ENCODE results near the gene NPY. TPM values are rescaled to one million over a fixed set of nuclear protein-coding genes. Genes with fewer than 3 reads are reported as not detected.
"Not testable (repeated sequence)": the region's sequence is repeated elsewhere in the genome, so short reads cannot be mapped to it uniquely, and the experiment has no call there.

NPY gene
- total RNA-seq, 1 donor from 2014 or later = not detected

- no peak overlapping the region for H3K27ac ChIP-seq (replicated peaks)
- no peaks in the 10 kb centered on the region for H3K4me1 ChIP-seq
- H3K4me3 ChIP-seq = no peak overlapping the region
- H3K9me3 ChIP-seq (replicated peaks) = peaks cover 34% of the 10 kb centered on the region
- intact Hi-C loops (cut with micrococcal nuclease) = no loop called here
- no peaks in the 10 kb centered on the region for H3K27me3 ChIP-seq (ENCODE audit: low read depth)
- no peak for DNase-seq
- no peak for TF ChIP-seq CTCF (IDR thresholded peaks at IDR 0.05; ENCODE audit: borderline replicate concordance)
- H3K36me3 ChIP-seq = no peaks in the 10 kb centered on the region
These were observed 34.7 kb upstream of the NPY start for GRCh38 chr7:24249266-24249665.

GRCh38 chr7:24251568-24251967, 32.4 kb upstream of the NPY start:
- Histone ChIP-seq H3K9me3 (replicated peaks) (peaks cover 34% of the 10 kb centered on the region), H3K4me1 (no peaks in the 10 kb centered on the region), H3K36me3 (no peaks in the 10 kb centered on the region), H3K4me3 (no peak overlapping the region), H3K27ac (replicated peaks) (no peak overlapping the region), H3K27me3 (ENCODE audit: low read depth) (no peaks in the 10 kb centered on the region)
- TF ChIP-seq CTCF (IDR thresholded peaks at IDR 0.05; ENCODE audit: borderline replicate concordance) = no peak
- DNase-seq = no peak
- intact Hi-C loops (cut with micrococcal nuclease) = no loop called here

DNA sequence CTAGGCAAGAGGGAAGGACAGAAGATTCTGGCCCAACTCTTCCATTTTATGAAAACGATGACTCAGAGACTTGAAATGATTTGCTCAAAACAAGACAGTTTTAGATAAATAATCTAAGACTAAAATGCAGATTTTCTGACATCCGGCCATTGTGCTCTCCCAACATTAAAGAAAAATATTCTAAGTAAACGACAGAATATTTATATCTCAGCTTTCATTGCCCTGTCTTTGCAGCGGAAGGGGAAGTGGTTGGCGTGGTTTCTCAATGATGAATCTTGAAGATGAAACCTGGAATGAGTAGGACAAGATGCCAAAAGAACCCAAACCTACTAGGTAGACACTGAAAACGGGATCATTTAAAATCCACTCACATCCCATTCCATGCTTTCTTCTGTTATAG, 28.9 kb upstream of the NPY start:
- no peak overlapping the region for H3K4me3 ChIP-seq
- intact Hi-C loops (cut with micrococcal nuclease) = no loop called here
- H3K27me3 ChIP-seq (ENCODE audit: low read depth) = peaks cover 10% of the 10 kb centered on the region
- H3K27ac ChIP-seq (replicated peaks) = no peak overlapping the region
- H3K36me3 ChIP-seq = no peaks in the 10 kb centered on the region
- DNase-seq = no peak
- H3K9me3 ChIP-seq (replicated peaks) = peaks cover 30% of the 10 kb centered on the region
- no peak for TF ChIP-seq CTCF (IDR thresholded peaks at IDR 0.05; ENCODE audit: borderline replicate concordance)
- no peaks in the 10 kb centered on the region for H3K4me1 ChIP-seq

- H3K4me1 ChIP-seq; H3K27ac ChIP-seq (replicated peaks); H3K4me3 ChIP-seq; H3K36me3 ChIP-seq; intact Hi-C loops (cut with micrococcal nuclease); H3K9me3 ChIP-seq (replicated peaks); DNase-seq: not testable (repeated sequence)
- peaks cover 10% of the 10 kb centered on the region for H3K27me3 ChIP-seq (ENCODE audit: low read depth)
These were observed 25.7 kb upstream of the NPY start for GRCh38 chr7:24258324-24258723.

GRCh38 chr7:24271938-24272337, 12.1 kb upstream of the NPY start:
- intact Hi-C loops (cut with micrococcal nuclease) = no loop called here
- no peak for DNase-seq
- Histone ChIP-seq H3K4me3 (no peak overlapping the region), H3K27ac (replicated peaks) (no peak overlapping the region), H3K27me3 (ENCODE audit: low read depth) (no peaks in the 10 kb centered on the region), H3K9me3 (replicated peaks) (no peaks in the 10 kb centered on the region), H3K36me3 (no peaks in the 10 kb centered on the region), H3K4me1 (no peaks in the 10 kb centered on the region)
- no peak for TF ChIP-seq CTCF (IDR thresholded peaks at IDR 0.05; ENCODE audit: borderline replicate concordance)

GRCh38 chr7:24279512-24279911, 4.5 kb upstream of the NPY start:
- Histone ChIP-seq H3K36me3 (no peaks in the 10 kb centered on the region), H3K4me1 (peaks cover 9% of the 10 kb centered on the region), H3K4me3 (no peak overlapping the region), H3K27ac (replicated peaks) (no peak overlapping the region), H3K27me3 (ENCODE audit: low read depth) (peaks cover 66% of the 10 kb centered on the region), H3K9me3 (replicated peaks) (no peaks in the 10 kb centered on the region)
- intact Hi-C loops (cut with micrococcal nuclease) = no loop called here
- no peak for DNase-seq
- TF ChIP-seq CTCF (IDR thresholded peaks at IDR 0.05; ENCODE audit: borderline replicate concordance) = no peak

Data from left ventricle myocardium inferior (tissue), 1 donor.